H9 (cell line): ENCODE measurements around the gene HUS1. TPM values are rescaled to one million over a fixed set of nuclear protein-coding genes. Genes with fewer than 3 reads are reported as not detected.

ENCODE experiments used
- DNase-seq: peaks from one replicate; pipeline ENCODE4 v3.0.0-alpha.2; 2017
- H2AFZ ChIP-seq: one replicate; pipeline ENCODE4 v1.6.1; 2013; ENCODE audit warnings: mild to moderate bottlenecking, low read length, control low read depth, moderate library complexity
- H2AK5ac ChIP-seq: 2 replicates; pipeline ENCODE4 v1.6.1; 2013; ENCODE audit warnings: low read length, control low read depth, mixed read lengths; ENCODE audit not compliant: insufficient read length
- H2BK120ac ChIP-seq: one replicate; pipeline ENCODE4 v1.6.1; 2013; ENCODE audit warnings: low read depth, mild to moderate bottlenecking, low read length, control low read depth, inconsistent platforms; ENCODE audit not compliant: poor library complexity, severe bottlenecking
- H2BK12ac ChIP-seq: 2 replicates; pipeline ENCODE4 v1.6.1; 2013; ENCODE audit warnings: low read length, control low read depth, mixed read lengths, low read depth; ENCODE audit not compliant: insufficient read length
- H2BK15ac ChIP-seq: 2 replicates; pipeline ENCODE4 v1.6.1; 2013; ENCODE audit warnings: low read depth, low read length, control low read depth
- H2BK20ac ChIP-seq: one replicate; pipeline ENCODE4 v1.6.1; 2013; ENCODE audit warnings: low read depth, mild to moderate bottlenecking, low read length, control low read depth, inconsistent platforms; ENCODE audit not compliant: poor library complexity, severe bottlenecking
- H2BK5ac ChIP-seq: 2 replicates; pipeline ENCODE4 v1.6.1; 2013; ENCODE audit warnings: low read length, control low read depth, mixed read lengths; ENCODE audit not compliant: insufficient read length
- H3K14ac ChIP-seq: 2 replicates; pipeline ENCODE4 v1.6.1; 2013; ENCODE audit warnings: low read length, control low read depth; ENCODE audit not compliant: insufficient read depth
- H3K18ac ChIP-seq: 2 replicates; pipeline ENCODE4 v1.6.1; 2013; ENCODE audit warnings: low read depth, mild to moderate bottlenecking, mixed read lengths, low read length, control low read depth; ENCODE audit not compliant: insufficient read length
- H3K23ac ChIP-seq: 2 replicates; pipeline ENCODE4 v1.6.1; 2013; ENCODE audit warnings: low read length, control low read depth, mixed read lengths, low read depth; ENCODE audit not compliant: insufficient read length
- H3K23me2 ChIP-seq: 2 replicates; pipeline ENCODE4 v1.6.1; 2013; ENCODE audit warnings: low read depth, mild to moderate bottlenecking, mixed read lengths, low read length, control low read depth; ENCODE audit not compliant: insufficient read length, poor library complexity, severe bottlenecking
- H3K27ac ChIP-seq: 2 replicates; pipeline ENCODE4 v1.5.1; 2013; ENCODE audit warnings: low read length, control low read depth, mixed read lengths, low read depth; ENCODE audit not compliant: insufficient read length
- H3K27me3 ChIP-seq: 2 replicates; pipeline ENCODE4 v1.6.1; 2013; ENCODE audit warnings: low read length, control low read depth, inconsistent platforms; ENCODE audit not compliant: insufficient read depth
- H3K4ac ChIP-seq: 2 replicates; pipeline ENCODE4 v1.6.1; 2013; ENCODE audit warnings: low read depth, mild to moderate bottlenecking, control low read depth, inconsistent platforms, low read length, moderate library complexity
- H3K4me1 ChIP-seq: 2 replicates; pipeline ENCODE4 v1.6.1; 2013; ENCODE audit warnings: low read length, control low read depth, inconsistent platforms; ENCODE audit not compliant: insufficient read depth
- H3K4me2 ChIP-seq: 2 replicates; pipeline ENCODE4 v1.6.1; 2013; ENCODE audit warnings: low read length, control low read depth, mixed read lengths; ENCODE audit not compliant: insufficient read length, insufficient read depth
- H3K56ac ChIP-seq: 2 replicates; pipeline ENCODE4 v1.6.1; 2013; ENCODE audit warnings: low read depth, mild to moderate bottlenecking, mixed read lengths, low read length, control low read depth; ENCODE audit not compliant: insufficient read length
- H3K79me1 ChIP-seq: 2 replicates; pipeline ENCODE4 v1.6.1; 2013; ENCODE audit warnings: low read depth, mild to moderate bottlenecking, moderate library complexity, low read length, control low read depth, inconsistent platforms; ENCODE audit not compliant: insufficient read depth, poor library complexity, severe bottlenecking
- H3K79me2 ChIP-seq: 2 replicates; pipeline ENCODE4 v1.6.1; 2013; ENCODE audit warnings: low read length, control low read depth, inconsistent platforms; ENCODE audit not compliant: insufficient read depth
- H3K9ac ChIP-seq: 2 replicates; pipeline ENCODE4 v1.6.1; 2013; ENCODE audit warnings: low read length, control low read depth, mixed read lengths; ENCODE audit not compliant: insufficient read length; ENCODE audit errors: extremely low read depth
- H3K9me3 ChIP-seq: one replicate; pipeline ENCODE4 v1.6.1; 2013; ENCODE audit warnings: low read depth, low read length, inconsistent platforms; ENCODE audit not compliant: control insufficient read depth
- H3T11ph ChIP-seq: one replicate; pipeline ENCODE4 v1.6.1; 2013; ENCODE audit warnings: mild to moderate bottlenecking, low read length, control low read depth, inconsistent platforms
- H4K20me1 ChIP-seq: one replicate; pipeline ENCODE4 v1.6.1; 2013; ENCODE audit not compliant: control insufficient read depth, insufficient read length, insufficient read depth
- H4K5ac ChIP-seq: 2 replicates; pipeline ENCODE4 v1.6.1; 2013; ENCODE audit warnings: low read depth, mild to moderate bottlenecking, mixed read lengths, low read length, control low read depth; ENCODE audit not compliant: insufficient read length
- H4K8ac ChIP-seq: replicated peaks from 2 replicates; pipeline ENCODE4 v1.6.1; 2013; ENCODE audit warnings: low read length, control low read depth, mixed read lengths, low read depth; ENCODE audit not compliant: insufficient read length
- H4K91ac ChIP-seq: 2 replicates; pipeline ENCODE4 v1.6.1; 2013; ENCODE audit warnings: low read depth, mild to moderate bottlenecking, moderate library complexity, mixed read lengths, low read length, control low read depth; ENCODE audit not compliant: insufficient read length
- H3K27ac Mint-ChIP-seq, 3 experiments: 2 replicates in 2 of 3; 3 replicates in 1 of 3; pipeline ENCODE4 v1.8.0; 2020 to 2021; ENCODE audit warnings: mixed read lengths in 3 of 3, mild to moderate bottlenecking in 1 of 3, moderate library complexity in 1 of 3
- H3K27me3 Mint-ChIP-seq: 2 replicates; pipeline ENCODE4 v1.8.0; 2021; ENCODE audit warnings: low read depth, mild to moderate bottlenecking, moderate library complexity, mixed read lengths
- H3K36me3 Mint-ChIP-seq, 3 experiments: 2 replicates in 2 of 3; 3 replicates in 1 of 3; pipeline ENCODE4 v1.8.0; 2020 to 2021; ENCODE audit warnings: low read depth in 3 of 3, mixed read lengths in 3 of 3; ENCODE audit not compliant: insufficient read depth in 1 of 3
- H3K4me1 Mint-ChIP-seq, 2 experiments: 2 replicates each; pipeline ENCODE4 v1.8.0; 2020; ENCODE audit warnings: mixed read lengths in 2 of 2
- H3K4me3 Mint-ChIP-seq, 2 experiments: 2 replicates in 1 of 2; 3 replicates in 1 of 2; pipeline ENCODE4 v1.8.0; 2020 to 2021; ENCODE audit warnings: mild to moderate bottlenecking in 2 of 2, mixed read lengths in 2 of 2, moderate library complexity in 1 of 2
- H3K9me3 Mint-ChIP-seq, 2 experiments: 2 replicates in 1 of 2; 3 replicates in 1 of 2; pipeline ENCODE4 v1.8.0; 2020; ENCODE audit warnings: mild to moderate bottlenecking in 2 of 2, mixed read lengths in 2 of 2, moderate library complexity in 1 of 2
- WGBS: extraction: QIAGEN DNeasy Blood & Tissue Kit; methylation state at CpG from one replicate; pipeline ENCODE4 v1.1.7; 2013; ENCODE audit warnings: missing lambda C conversion rate, low lambda C conversion rate, mixed read lengths; ENCODE audit not compliant: insufficient read length; ENCODE audit errors: extremely low coverage; 5-methylcytosine and 5-hydroxymethylcytosine counted together
- total RNA-seq: library from RNA; stranded (reverse); gene quantifications from 2 replicates; pipeline ENCODE4 v1.2.1, GENCODE V29; 2021
- TF ChIP-seq, protein P1 (sequence below): fragments of 200-600 bp; sonication (generic); conservative IDR thresholded peaks from 3 replicates; pipeline ENCODE4 v1.8.0; 2021; ENCODE audit warnings: antibody characterized with exemption, mild to moderate bottlenecking

The HUS1 gene
- total RNA-seq, 1 experiment from 2014 or later: 43.1 TPM

DNA sequence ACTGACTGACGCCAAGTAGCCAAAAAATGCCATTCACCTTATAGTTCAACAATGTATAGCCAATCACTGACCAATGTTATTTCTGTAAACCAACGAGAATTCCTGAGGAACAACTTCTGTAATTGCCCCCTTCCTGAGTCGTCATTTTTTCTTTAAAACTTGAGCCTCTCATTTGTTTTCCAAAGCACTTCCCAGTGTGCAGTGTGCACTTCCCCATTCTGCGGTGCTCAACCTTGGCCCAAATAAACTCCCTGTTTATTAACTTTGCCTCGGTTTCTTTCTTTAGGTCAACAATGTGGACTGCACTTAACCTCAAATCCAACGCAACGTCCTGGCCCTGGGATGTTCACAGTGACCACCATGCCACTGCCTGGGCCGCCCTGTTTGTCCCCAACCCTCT is 46.2 kb downstream of the HUS1 start:
- Mint-ChIP-seq H3K27ac (no peak overlapping the region), H3K4me1 (peaks cover 18 to 25% of the 10 kb centered on the region in 2 experiments)

More for the DNA sequence above, 46.2 kb downstream of the HUS1 start:
- H3T11ph ChIP-seq: no peak overlapping the region
- H4K91ac ChIP-seq: no peak overlapping the region
- H4K5ac ChIP-seq: no peak overlapping the region
- no peaks in the 10 kb centered on the region for H3K9me3 ChIP-seq
- H4K20me1 ChIP-seq: no peaks in the 10 kb centered on the region
- no peak overlapping the region for H3K56ac ChIP-seq
- Mint-ChIP-seq H3K4me3 (no peak overlapping the region), H3K36me3 (no peaks in the 10 kb centered on the region), H3K27me3 (no peaks in the 10 kb centered on the region), H3K9me3 (no peaks in the 10 kb centered on the region)
- no peak overlapping the region for H3K23ac ChIP-seq
- H2BK20ac ChIP-seq: no peak overlapping the region
- no CpG with 5 or more reads among the region's 8 CpGs for WGBS
- H3K9ac ChIP-seq: no peak overlapping the region
- H3K4me1 ChIP-seq: no peaks in the 10 kb centered on the region
- no peak overlapping the region for H2AK5ac ChIP-seq
- no peak overlapping the region for H3K27ac ChIP-seq
- H2BK15ac ChIP-seq: no peak overlapping the region
- TF ChIP-seq, protein P1, sequence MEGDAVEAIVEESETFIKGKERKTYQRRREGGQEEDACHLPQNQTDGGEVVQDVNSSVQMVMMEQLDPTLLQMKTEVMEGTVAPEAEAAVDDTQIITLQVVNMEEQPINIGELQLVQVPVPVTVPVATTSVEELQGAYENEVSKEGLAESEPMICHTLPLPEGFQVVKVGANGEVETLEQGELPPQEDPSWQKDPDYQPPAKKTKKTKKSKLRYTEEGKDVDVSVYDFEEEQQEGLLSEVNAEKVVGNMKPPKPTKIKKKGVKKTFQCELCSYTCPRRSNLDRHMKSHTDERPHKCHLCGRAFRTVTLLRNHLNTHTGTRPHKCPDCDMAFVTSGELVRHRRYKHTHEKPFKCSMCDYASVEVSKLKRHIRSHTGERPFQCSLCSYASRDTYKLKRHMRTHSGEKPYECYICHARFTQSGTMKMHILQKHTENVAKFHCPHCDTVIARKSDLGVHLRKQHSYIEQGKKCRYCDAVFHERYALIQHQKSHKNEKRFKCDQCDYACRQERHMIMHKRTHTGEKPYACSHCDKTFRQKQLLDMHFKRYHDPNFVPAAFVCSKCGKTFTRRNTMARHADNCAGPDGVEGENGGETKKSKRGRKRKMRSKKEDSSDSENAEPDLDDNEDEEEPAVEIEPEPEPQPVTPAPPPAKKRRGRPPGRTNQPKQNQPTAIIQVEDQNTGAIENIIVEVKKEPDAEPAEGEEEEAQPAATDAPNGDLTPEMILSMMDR: no peak
- H2AFZ ChIP-seq: no peak overlapping the region
- H3K4me2 ChIP-seq: no peak overlapping the region
- H3K27me3 ChIP-seq: no peaks in the 10 kb centered on the region
- no peak overlapping the region for H4K8ac ChIP-seq
- H2BK12ac ChIP-seq: no peak overlapping the region
- no peak for DNase-seq
- no peak overlapping the region for H3K14ac ChIP-seq
- H3K79me2 ChIP-seq: no peaks in the 10 kb centered on the region
- H3K18ac ChIP-seq: no peak overlapping the region
- H2BK120ac ChIP-seq: no peak overlapping the region
- no peak overlapping the region for H2BK5ac ChIP-seq
- H3K23me2 ChIP-seq: no peaks in the 10 kb centered on the region
- no peaks in the 10 kb centered on the region for H3K79me1 ChIP-seq
- H3K4ac ChIP-seq: no peak overlapping the region
